HCT116 (cell line): ENCODE measurements around the gene IL1F10. TPM values are rescaled to one million over a fixed set of nuclear protein-coding genes. Genes with fewer than 3 reads are reported as not detected.

Source experiments
- ATAC-seq: fragments of 200-7000 bp; cut with Tn5 transposase; 2 replicates; pipeline ENCODE4 v1.9.1; 2020; ENCODE audit warnings: mild to moderate bottlenecking, moderate library complexity
- BruUV-seq: library from RNA; stranded (reverse); fragments of 400-500 nt; replicated peaks from 2 replicates; lab custom pipeline; 2021; lab: Mats Ljungman, UMichigan
- CTCF ChIA-PET: fragments of 300-600 bp; sonication (Branson Sonifier 250); formaldehyde crosslinking; loops from one replicate; lab custom pipeline; 2021; ENCODE audit warnings: antibody characterized with exemption; lab: Charles Lee
- POLR2A ChIA-PET: fragments of 300-600, 350-600 bp; sonication (Branson Sonifier 250); formaldehyde crosslinking; loops from one replicate; lab custom pipeline; 2021; ENCODE audit warnings: antibody characterized with exemption; lab: Charles Lee
- RAD21 ChIA-PET, 2 experiments: fragments of 300-600 bp; sonication (Branson Sonifier 250); formaldehyde crosslinking; loops; one replicate each; lab custom pipeline; 2023; ENCODE audit warnings: low total read pairs in 2 of 2; ENCODE audit not compliant: uncharacterized antibody in 2 of 2, unreplicated experiment in 2 of 2, low non-redundant PET in 1 of 2; lab: Charles Lee
- DNase-seq: peaks from one replicate; pipeline ENCODE4 v3.0.0-alpha.2; 2010; ENCODE audit warnings: low read depth, low spot score
- H2AFZ ChIP-seq: fragments of 200-600 bp; shearing (Covaris generic), sonication (generic); 2 replicates; pipeline ENCODE4 v1.6.1; 2017; ENCODE audit warnings: low read depth, mixed run types, mixed read lengths, antibody characterized with exemption, low read length; ENCODE audit not compliant: poor library complexity, severe bottlenecking
- H3K27ac ChIP-seq: 2 replicates; pipeline ENCODE4 v1.5.1; 2012; ENCODE audit warnings: low read depth, low read length
- H3K27me3 ChIP-seq: fragments of 200-600 bp; sonication (generic); 2 replicates; pipeline ENCODE4 v1.6.1; 2016; ENCODE audit warnings: mixed run types, low read length, mixed read lengths; ENCODE audit not compliant: insufficient read depth
- H3K36me3 ChIP-seq, 2 experiments: fragments of 200-500 bp in 1 of 2; fragments of 200-600 bp in 1 of 2; sonication (Bioruptor generic) in 1 of 2; sonication (generic) in 1 of 2; 2 replicates each; pipeline versions ENCODE4 v1.5.1 to v1.6.1; 2014 to 2016; ENCODE audit warnings: low read length in 2 of 2, inconsistent platforms in 1 of 2, mixed read lengths in 1 of 2, mixed run types in 1 of 2; ENCODE audit not compliant: insufficient read depth in 2 of 2, control insufficient read depth in 1 of 2
- H3K4me1 ChIP-seq, 2 experiments: fragments of 200-600 bp in 1 of 2; sonication (generic) in 1 of 2; 2 replicates each; pipeline versions ENCODE4 v1.5.1 to v1.6.1; 2012 to 2017; ENCODE audit warnings: low read length in 2 of 2, inconsistent platforms in 1 of 2, mild to moderate bottlenecking in 1 of 2, mixed read lengths in 1 of 2, mixed run types in 1 of 2, moderate library complexity in 1 of 2; ENCODE audit not compliant: insufficient read depth in 2 of 2, control insufficient read depth in 1 of 2
- H3K4me2 ChIP-seq: fragments of 200-600 bp; sonication (generic); 2 replicates; pipeline ENCODE4 v1.6.1; 2017; ENCODE audit warnings: mixed run types, low read length, mixed read lengths
- H3K4me3 ChIP-seq, 2 experiments: fragments of 200-600 bp in 1 of 2; sonication (generic) in 1 of 2; replicated peaks in 1 of 2; 2 replicates each; pipeline ENCODE4 v1.5.1; 2011 to 2016; ENCODE audit warnings: low read length in 2 of 2, control low read depth in 1 of 2, low read depth in 1 of 2, mild to moderate bottlenecking in 1 of 2, mixed read lengths in 1 of 2, mixed run types in 1 of 2
- H3K79me2 ChIP-seq: fragments of 200-600 bp; sonication (generic); 2 replicates; pipeline ENCODE4 v1.6.1; 2017; ENCODE audit warnings: mild to moderate bottlenecking, mixed run types, low read length, moderate library complexity, mixed read lengths; ENCODE audit not compliant: insufficient read depth
- H3K9ac ChIP-seq: fragments of 200-600 bp; sonication (generic); 2 replicates; pipeline ENCODE4 v1.6.1; 2016; ENCODE audit warnings: low read length, mixed read lengths
- H3K9me2 ChIP-seq: fragments of 200-600 bp; sonication (generic), shearing (Covaris generic); 2 replicates; pipeline ENCODE4 v1.6.1; 2017; ENCODE audit warnings: mixed run types, mild to moderate bottlenecking, moderate library complexity; ENCODE audit not compliant: insufficient read depth
- H3K9me3 ChIP-seq, 2 experiments: fragments of 200-500 bp in 1 of 2; fragments of 200-600 bp in 1 of 2; sonication (Bioruptor generic) in 1 of 2; sonication (generic) in 1 of 2; 2 replicates each; pipeline ENCODE4 v1.6.1; 2014 to 2017; ENCODE audit warnings: low read length in 2 of 2, mixed read lengths in 2 of 2, inconsistent platforms in 1 of 2, low read depth in 1 of 2, mild to moderate bottlenecking in 1 of 2, mixed run types in 1 of 2, moderate library complexity in 1 of 2; ENCODE audit not compliant: control insufficient read depth in 1 of 2, insufficient read depth in 1 of 2
- H4K20me1 ChIP-seq: fragments of 200-600 bp; sonication (generic), shearing (Covaris generic); 2 replicates; pipeline ENCODE4 v1.6.1; 2017; ENCODE audit warnings: mixed run types, mild to moderate bottlenecking, moderate library complexity; ENCODE audit not compliant: insufficient read depth
- EZH2phosphoT487 ChIP-seq: fragments of 200-600 bp; IDR thresholded peaks from 2 replicates; pipeline ENCODE4 v1.6.1; 2018; ENCODE audit warnings: antibody characterized with exemption, borderline replicate concordance
- FOSL1 ChIP-seq: IDR thresholded peaks from 2 replicates; pipeline ENCODE4 v1.6.1; 2012; ENCODE audit warnings: low read depth
- JUND ChIP-seq: IDR thresholded peaks from 2 replicates; pipeline ENCODE4 v1.6.1; 2012
- POLR2A ChIP-seq: IDR thresholded peaks from 2 replicates; pipeline ENCODE4 v1.7.0; 2011; ENCODE audit warnings: borderline replicate concordance; ENCODE audit not compliant: insufficient read depth, insufficient read length; ENCODE audit errors: extremely low read depth
- POLR2AphosphoS5 ChIP-seq: IDR thresholded peaks from 2 replicates; pipeline ENCODE4 v1.6.1; 2011; ENCODE audit warnings: mild to moderate bottlenecking, low read depth, low read length, moderate library complexity
- RAD21 ChIP-seq: IDR thresholded peaks from 2 replicates; pipeline ENCODE4 v1.6.1; 2012; ENCODE audit warnings: low read depth, mild to moderate bottlenecking
- REST ChIP-seq: IDR thresholded peaks from 2 replicates; pipeline ENCODE4 v1.6.1; 2012; ENCODE audit warnings: low read depth
- SIN3A ChIP-seq: IDR thresholded peaks from 2 replicates; pipeline ENCODE4 v1.6.1; 2012; ENCODE audit warnings: low read depth
- SP1 ChIP-seq: IDR thresholded peaks from 2 replicates; pipeline ENCODE4 v1.6.1; 2012; ENCODE audit warnings: low read depth
- SRF ChIP-seq: IDR thresholded peaks from 2 replicates; pipeline ENCODE4 v1.6.1; 2012; ENCODE audit warnings: low read depth
- TCF7L2 ChIP-seq: IDR thresholded peaks from 2 replicates; pipeline ENCODE4 v1.7.0; 2011; ENCODE audit warnings: borderline replicate concordance, inconsistent platforms; ENCODE audit not compliant: insufficient read depth, insufficient read length; ENCODE audit errors: extremely low read depth
- YY1 ChIP-seq: IDR thresholded peaks from 2 replicates; pipeline ENCODE4 v1.6.1; 2011; ENCODE audit warnings: low read length, low read depth, moderate library complexity, mild to moderate bottlenecking; ENCODE audit not compliant: insufficient replicate concordance; ENCODE audit errors: extremely low read depth
- ZBTB33 ChIP-seq: IDR thresholded peaks from 2 replicates; pipeline ENCODE4 v1.6.1; 2011; ENCODE audit warnings: mild to moderate bottlenecking, low read length, moderate library complexity; ENCODE audit not compliant: insufficient replicate concordance; ENCODE audit errors: extremely low read depth
- ZFX ChIP-seq: fragments of 450-650 bp; IDR thresholded peaks from 2 replicates; pipeline ENCODE4 v1.6.1; 2017
- ZNF274 ChIP-seq: fragments of 200-500 bp; sonication (Bioruptor generic); IDR thresholded peaks from 2 replicates; pipeline ENCODE4 v1.6.1; 2014; ENCODE audit warnings: mild to moderate bottlenecking, low read depth, low read length, inconsistent platforms
- intact Hi-C: fragments of 100-400 bp; cut with micrococcal nuclease; formaldehyde crosslinking; loops from 2 replicates; pipeline ENCODE4 v1.10.0; 2022
- total RNA-seq: library from RNA; stranded (reverse); gene quantifications from one replicate; pipeline ENCODE4 v1.2.1, GENCODE V29; 2021; ENCODE audit not compliant: unreplicated experiment
- TF ChIP-seq, protein P1 (sequence below): IDR thresholded peaks from 2 replicates; pipeline ENCODE4 v1.6.1; 2012
- TF ChIP-seq, protein P2 (sequence below): IDR thresholded peaks from 2 replicates; pipeline ENCODE4 v1.6.1; 2012

IL1F10 gene
- total RNA-seq, 1 experiment from 2014 or later = not detected

DNA sequence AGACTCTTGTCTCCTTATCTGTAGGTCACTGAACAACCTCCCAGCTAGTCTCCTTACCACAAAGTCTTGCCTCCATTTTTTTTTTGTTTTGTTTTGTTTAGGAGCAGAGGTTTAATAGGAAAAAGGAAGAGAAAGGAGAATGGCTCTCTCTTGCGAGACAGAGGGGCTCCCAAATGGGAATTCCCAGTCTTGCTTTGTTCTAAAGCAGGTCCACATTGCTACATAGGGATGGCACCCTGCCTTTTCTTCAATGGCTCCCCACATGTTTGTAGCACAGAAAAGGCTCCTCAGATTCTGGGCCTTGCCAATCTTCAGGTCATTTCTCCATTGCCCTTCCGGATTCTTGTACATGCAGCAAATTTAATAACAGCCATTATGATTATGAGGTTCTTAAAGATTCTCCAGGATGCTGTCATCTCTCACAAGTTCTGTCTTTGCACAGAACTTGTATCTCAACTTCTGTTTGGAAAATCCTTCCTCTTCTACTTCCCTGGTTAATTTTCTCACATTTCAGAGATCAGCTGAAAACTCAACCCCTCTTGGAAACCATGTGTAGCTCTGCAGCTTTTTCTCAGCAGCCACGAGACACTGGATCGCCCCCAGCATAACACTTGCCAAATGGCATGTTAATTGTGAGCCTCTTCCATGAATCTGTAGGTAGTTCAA lies 23.6 kb downstream of the IL1F10 start:
- Histone ChIP-seq H3K27me3 (no peaks in the 10 kb centered on the region; the same call in 1 of the 2 replicates), H3K9me3 (no peaks in the 10 kb centered on the region), H3K9ac (no peak overlapping the region), H3K36me3 (no peaks in the 10 kb centered on the region), H3K9me2 (no peaks in the 10 kb centered on the region), H3K79me2 (no peaks in the 10 kb centered on the region), H4K20me1 (no peaks in the 10 kb centered on the region), H3K27ac (no peak overlapping the region), H3K4me3 (no peak overlapping the region), H3K4me2 (no peak overlapping the region), H2AFZ (no peak overlapping the region), H3K4me1 (no peaks in the 10 kb centered on the region)
- TF ChIP-seq TCF7L2 = no peak
- TF ChIP-seq, protein P1, sequence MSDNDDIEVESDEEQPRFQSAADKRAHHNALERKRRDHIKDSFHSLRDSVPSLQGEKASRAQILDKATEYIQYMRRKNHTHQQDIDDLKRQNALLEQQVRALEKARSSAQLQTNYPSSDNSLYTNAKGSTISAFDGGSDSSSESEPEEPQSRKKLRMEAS = no peak
- no peak for TF ChIP-seq ZBTB33
- TF ChIP-seq EZH2phosphoT487 = no peak
- no peak for TF ChIP-seq ZNF274
- no peak for TF ChIP-seq POLR2A
- no peak for TF ChIP-seq YY1
- no peak for TF ChIP-seq SP1
- TF ChIP-seq FOSL1 = no peak
- TF ChIP-seq, protein P2, sequence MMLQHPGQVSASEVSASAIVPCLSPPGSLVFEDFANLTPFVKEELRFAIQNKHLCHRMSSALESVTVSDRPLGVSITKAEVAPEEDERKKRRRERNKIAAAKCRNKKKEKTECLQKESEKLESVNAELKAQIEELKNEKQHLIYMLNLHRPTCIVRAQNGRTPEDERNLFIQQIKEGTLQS = no peak
- TF ChIP-seq POLR2AphosphoS5 = no peak
- no peak for TF ChIP-seq SIN3A
- no peak for TF ChIP-seq JUND
- no peak for TF ChIP-seq REST
- no peak for TF ChIP-seq SRF
- TF ChIP-seq RAD21 = no peak
- no peak for TF ChIP-seq ZFX
- intact Hi-C loops = no loop called here
- ChIA-PET RAD21 (no interaction called here), POLR2A (no interaction called here), CTCF (no interaction called here)
- DNase-seq (no peak), ATAC-seq (no peak)
- no TSS peak for BruUV-seq
